Activated T-helper 9 cell treated with anti-CD3 and anti-CD28 coated beads, Interleukin-2, amount 50 U/mL, for 16 hours (primary cell): ENCODE measurements around the gene SLC6A11.

Experiments
- DNase-seq: peaks from one replicate; pipeline ENCODE4 v3.0.0-alpha.2; 2020; ENCODE audit warnings: low read depth

SLC6A11 gene

GRCh38 chr3:10816019-10816862 lies at the start of gene SLC6A11:
SLC6A11 (plus strand) TSS chr3:10816228; CDS start chr3:10816266, 38 bp downstream.
- no peak for DNase-seq

DNA sequence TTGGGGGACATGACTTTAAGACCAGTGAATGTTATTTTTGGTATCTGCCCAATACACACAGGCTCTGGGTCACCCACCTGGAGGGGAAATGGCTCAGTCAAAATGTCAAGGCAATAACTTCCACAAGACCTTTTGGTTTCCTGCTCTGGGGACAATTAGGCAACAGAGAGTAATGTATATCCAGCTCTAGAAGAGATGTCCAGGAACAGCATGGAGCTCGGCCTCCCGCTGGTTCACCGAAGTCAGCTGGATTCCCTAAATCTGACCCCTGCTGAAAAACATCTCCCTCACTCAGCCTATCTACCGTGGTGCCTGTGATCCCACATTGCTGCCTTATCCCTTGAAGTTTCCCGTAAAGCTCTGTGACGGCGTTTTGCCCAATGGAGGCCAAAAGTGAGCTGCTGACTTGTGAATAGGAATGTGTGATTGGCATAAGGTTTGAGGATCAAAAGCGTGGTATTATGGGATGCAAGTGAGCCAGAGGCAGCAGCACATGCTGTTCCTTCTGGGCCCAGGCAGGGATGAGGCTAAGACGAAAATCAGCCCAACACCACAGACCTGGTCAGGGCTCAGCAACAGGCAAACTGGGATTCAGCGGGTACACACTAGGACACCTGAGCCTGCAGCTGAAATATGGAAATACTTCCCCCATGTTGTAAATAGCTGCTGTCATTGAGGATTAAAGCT lies 47.2 kb upstream of the SLC6A11 start:
- DNase-seq = no peak

DNA sequence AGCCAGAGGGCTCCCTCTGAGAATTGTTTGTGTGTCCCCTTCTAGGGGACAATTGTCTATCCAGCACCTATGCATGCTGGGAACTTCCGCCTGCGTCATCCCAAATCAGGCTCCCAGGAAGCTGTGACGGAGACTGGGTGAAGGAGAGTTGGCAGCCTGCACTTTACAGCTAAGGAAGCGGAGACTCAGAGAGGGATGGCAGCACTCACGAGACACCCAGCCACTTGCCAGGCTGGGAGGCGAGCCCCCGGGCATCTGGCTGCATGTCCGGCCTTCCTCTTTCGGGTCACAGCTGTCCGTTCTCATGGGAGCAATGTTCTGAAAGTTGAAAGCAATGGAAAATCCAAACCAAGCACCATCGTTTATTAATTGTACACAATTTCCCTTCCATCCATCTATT lies 45.5 kb upstream of the SLC6A11 start:
- DNase-seq = no peak

- DNase-seq = no peak
Measured at GRCh38 chr3:10770981-10771380, 45.0 kb upstream of the SLC6A11 start.

DNA sequence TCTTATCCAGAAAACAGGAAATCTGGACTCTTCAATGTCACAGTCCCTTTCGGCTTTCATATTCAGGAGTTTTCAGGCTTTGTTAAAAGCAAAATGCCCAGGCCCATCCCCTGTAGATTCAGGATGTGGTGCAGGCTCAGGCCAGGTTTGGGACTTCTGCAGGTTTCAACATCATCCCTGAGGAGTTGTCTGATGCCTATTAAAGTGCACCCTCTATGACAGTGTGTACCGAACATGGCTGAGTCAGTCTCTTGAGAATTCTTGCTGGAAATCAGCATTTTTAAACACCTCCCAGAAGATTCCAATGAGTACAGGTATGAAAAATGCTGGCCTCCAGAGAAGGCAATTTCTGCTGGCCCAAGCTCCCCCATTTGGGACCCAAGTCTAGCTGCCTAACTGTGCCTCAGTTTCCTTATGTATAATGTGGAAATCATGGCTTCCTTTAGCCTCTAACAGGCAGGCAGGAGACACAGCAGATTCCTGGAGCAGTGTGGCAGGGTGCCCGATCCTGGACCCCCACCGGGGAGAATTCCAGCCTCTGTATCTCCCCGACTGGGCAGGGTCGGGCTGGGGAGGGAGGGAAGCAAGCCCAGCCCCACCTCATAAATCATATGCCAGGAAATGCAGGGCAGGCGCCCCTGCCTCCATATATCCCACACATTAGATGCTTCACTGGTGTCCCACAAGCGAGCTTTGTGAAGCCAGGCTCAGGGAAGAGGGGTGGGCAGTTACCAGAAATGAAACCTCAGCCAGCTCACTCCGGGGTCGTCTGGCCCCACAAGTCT lies 44.4 kb upstream of the SLC6A11 start:
- DNase-seq = no peak

DNA sequence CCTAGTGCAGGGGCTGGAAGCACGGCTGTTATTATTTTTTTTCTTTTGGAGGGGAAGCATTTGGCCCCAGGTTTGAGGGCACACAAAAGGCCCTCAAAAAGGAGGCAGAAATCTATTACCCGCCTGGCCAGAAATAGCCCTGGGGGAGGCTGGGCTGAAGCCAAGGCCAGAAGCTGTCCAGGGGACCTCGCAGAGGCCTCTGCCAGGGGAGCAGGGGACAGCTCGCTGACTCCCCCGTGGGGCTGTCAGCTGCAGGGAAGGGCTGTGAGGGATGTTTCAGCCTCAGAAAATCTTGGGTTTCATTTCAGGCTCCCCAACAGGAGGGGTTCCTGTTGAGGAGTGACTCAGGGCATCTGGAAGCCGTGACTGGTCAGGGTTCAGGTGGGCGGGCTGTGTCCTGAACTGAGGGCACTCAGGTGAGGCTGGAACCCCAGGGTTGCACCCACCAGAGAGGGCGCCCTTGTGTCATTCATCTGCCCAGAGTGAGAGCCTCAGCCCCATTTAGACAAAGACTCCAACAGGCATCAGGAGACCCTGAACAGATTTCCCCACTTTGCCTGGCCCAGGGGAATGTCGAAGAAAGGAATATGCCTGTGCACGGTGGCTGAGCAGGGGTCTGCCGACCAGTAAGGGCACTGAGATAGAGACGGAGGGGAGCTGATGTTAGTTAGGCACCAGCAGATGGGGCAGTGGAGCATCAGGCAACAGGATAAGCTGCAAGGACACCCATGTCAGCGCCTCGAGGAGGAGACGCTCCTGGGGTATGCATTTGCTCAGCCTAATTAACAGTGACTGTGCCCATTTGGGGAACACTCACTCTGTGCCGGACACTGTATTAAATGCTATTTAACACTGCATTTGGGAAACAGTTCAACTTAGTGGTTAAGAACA lies 43.5 kb upstream of the SLC6A11 start:
- no peak for DNase-seq

GRCh38 chr3:10774129-10774670 lies 41.8 kb upstream of the SLC6A11 start:
- DNase-seq = no peak

- no peak for DNase-seq
Measured at GRCh38 chr3:10774825-10775224, 41.2 kb upstream of the SLC6A11 start.

DNA sequence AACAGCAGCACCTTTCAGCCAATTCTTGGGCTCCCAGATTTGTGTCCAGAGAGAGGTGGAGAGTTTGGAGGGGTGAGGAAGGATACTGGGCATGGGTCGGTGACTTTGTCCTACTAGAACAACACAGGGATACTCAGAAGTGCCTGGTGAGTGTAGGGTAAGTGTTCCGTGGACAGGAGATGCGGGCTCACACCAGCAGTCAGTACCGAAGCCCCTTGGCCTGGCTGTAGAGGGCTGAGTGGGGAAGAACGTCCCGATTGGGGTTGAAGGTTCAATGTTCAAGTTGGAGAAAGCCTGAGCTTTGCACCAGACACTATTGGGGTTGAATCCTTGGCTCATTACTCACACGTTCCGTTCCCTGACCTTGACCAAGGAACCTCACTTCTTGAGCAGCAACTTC lies 40.8 kb upstream of the SLC6A11 start:
- no peak for DNase-seq

- DNase-seq = no peak
Measured at GRCh38 chr3:10775828-10776227, 40.2 kb upstream of the SLC6A11 start.

DNA sequence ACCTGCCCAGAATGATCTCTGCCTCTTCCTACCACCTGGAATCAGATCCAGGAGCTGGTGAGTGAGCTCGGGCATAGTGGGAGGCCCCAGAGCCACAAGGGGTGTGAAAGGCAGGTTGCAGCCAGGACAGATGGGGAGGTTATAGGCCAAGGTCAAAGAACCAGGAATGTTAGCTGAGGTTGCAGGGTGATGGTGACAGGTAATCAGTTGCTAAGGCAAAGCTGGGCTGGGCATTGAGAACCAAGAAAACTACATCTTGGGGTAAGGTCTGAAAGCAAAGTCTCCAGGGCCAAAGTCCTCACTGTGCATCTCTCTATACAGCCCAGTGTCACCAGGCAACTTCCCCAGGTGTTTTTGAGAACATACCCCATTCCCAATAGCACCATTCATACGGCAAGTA lies 38.4 kb upstream of the SLC6A11 start:
- no peak for DNase-seq

- DNase-seq = no peak
Measured at GRCh38 chr3:10778492-10779292, 37.3 kb upstream of the SLC6A11 start.

DNA sequence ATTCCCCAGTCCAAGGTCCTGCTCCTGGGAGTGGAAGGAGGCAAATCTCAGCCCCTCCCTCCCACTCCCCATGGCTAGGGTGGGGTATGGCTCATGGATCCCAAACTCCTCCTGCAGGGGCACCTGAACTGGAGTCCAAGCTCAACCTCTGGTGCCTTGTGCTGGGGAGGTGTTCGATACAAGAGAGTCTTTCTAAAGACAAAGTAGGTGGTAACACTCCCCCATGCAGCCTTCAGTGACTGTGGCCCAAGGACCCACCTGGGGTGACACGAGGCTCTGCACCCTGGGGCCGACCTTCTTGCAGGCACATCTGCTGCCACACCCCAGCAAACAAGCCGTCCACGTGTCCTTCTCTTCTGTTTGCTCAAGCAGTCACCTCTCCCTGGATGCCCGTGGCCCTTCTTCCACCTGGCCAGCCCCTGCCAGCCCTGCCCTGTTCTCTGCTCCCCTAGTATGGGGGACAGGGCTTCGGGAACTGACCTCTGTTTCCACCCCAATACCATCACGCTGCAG lies 36.7 kb upstream of the SLC6A11 start:
- no peak for DNase-seq

- no peak for DNase-seq
Measured at GRCh38 chr3:10780243-10780642, 35.8 kb upstream of the SLC6A11 start.

DNA sequence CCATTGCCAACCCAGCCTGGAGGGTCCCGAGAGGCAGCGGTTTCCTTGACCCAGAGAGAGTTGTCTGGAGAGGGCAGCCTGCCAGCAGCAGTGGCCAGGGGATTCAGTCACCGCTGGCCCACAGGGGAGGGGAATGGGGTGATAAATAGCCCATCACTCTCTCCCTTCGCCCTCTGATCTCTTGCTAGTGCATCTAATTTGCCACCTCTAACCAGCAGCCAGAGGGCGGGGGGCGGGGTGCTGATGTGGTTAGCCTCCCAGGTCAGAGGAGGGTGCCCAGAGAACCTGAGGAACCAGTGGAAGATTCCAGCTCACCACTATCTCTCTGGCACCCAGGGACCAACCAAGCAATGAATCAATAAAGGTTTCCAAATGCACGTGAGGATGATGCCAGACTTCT lies 35.1 kb upstream of the SLC6A11 start:
- DNase-seq = no peak

DNA sequence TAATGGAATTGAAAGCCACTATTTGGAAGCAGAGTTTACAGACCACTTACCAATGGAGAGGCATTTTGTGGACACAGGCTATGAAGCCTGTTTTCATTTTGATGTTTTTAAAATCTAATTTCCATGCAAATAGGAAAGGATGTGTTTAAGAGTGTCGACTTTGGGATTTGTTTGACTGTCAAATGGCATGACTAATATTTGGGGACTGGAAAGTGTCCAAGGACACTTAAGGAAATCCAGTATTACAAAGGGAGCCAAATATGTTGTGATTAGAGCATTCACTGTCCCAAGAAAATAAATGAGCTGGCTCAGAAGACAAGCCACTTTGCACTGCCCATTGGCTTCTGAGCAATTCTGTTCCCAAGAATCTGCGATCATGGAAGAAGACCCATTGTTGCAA lies 34.0 kb upstream of the SLC6A11 start:
- no peak for DNase-seq

- DNase-seq = no peak
Measured at GRCh38 chr3:10783360-10784351, 32.4 kb upstream of the SLC6A11 start.

DNA sequence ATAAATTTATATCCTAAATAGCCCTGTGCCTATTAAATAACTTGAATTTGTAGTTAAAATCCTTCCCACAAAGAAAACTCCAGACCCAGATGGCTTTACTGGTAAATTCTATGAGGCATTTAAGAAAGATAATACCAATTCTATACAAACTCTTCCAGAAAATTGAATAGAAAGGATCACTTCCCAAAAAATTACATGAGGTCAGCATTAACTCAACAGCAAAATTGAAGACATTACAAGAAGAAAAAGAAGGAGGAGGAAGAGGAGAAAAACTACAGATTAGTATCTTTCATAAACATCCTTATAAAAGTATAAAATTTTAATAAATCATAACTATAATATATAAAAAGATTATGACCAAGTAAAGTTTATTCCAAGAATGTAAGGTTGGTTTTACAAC lies 29.4 kb upstream of the SLC6A11 start:
- DNase-seq = no peak

DNA sequence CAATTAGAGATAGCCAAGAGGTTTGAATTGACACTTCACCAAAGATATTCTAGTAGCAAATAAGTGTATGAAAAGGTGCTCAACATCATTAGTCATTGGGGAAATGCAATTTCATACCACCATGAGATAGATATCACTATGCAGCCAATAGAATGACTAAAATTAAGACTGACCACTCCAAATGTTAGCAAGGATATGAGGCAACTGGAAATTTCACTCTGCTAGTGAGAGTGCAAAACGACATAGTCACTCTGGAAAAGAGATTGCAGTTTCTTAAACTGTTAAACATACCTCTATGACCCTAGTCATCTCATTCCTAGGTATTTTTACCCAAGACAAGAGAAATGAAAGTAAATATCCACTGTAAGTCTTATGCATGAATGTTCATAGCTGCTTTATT lies 27.6 kb upstream of the SLC6A11 start:
- no peak for DNase-seq
